ENCODE results near the gene NDST3. TPM values are rescaled to one million over a fixed set of nuclear protein-coding genes. Genes with fewer than 3 reads are reported as not detected.

NDST3 gene
- total RNA-seq, 1 experiment from 2014 or later: 0.04 TPM

DNA sequence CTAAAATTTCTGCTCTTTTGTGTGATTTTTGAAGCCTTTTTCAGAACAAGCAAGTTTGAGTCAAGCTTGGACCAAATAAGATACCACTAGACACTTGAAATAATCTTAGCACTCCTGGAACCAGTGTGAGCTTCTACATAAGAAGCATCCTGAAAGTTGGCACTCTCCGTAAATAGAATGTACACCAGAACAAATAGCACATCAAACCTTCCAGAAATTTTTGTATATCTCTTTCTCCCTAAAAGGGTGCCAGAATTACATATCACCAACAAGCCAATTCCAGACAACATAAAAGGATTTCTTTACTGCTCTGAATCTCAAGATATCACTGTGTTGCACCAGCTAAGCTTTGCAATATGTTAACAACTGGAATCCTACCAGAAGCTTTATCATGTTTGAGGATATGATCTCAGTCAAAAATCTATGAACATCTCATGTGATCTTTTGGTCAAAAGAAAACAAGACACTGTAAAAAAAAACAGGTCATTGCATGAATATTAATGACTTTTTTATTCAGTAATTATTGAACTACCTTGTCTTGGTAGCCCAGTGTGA is 201.4 kb downstream of the NDST3 start:
- no peaks in the 10 kb centered on the region for H3K27me3 ChIP-seq (ENCODE audit: low read length)
- H3K9me2 ChIP-seq (replicated peaks; ENCODE audit: low read length): no peaks in the 10 kb centered on the region
- POLR2A ChIA-PET (ENCODE audit: unreplicated experiment): no interaction called here
- H3K27ac ChIP-seq (ENCODE audit: low read length): no peak overlapping the region
- H2AFZ ChIP-seq (ENCODE audit: low read length): no peak overlapping the region
- no peaks in the 10 kb centered on the region for H3K36me3 ChIP-seq (ENCODE audit: low read depth, low read length)
- no peaks in the 10 kb centered on the region for H3F3A ChIP-seq (ENCODE audit: low read length, unreplicated experiment)
- no peak overlapping the region for H3K9ac ChIP-seq (ENCODE audit: low read length)
- BruUV-seq (replicated peaks): no TSS peak
- H3K4me3 ChIP-seq (ENCODE audit: low read length): no peak overlapping the region
- no peaks in the 10 kb centered on the region for H3K9me3 ChIP-seq (ENCODE audit: low read length)
- CTCF ChIA-PET: no interaction called here
- no peak overlapping the region for H3K4me2 ChIP-seq (ENCODE audit: low read length)
- ATAC-seq (no peak), DNase-seq (no peak)
- no peaks in the 10 kb centered on the region for H3K4me1 ChIP-seq (ENCODE audit: insufficient read depth, low read length)
- no peaks in the 10 kb centered on the region for H4K20me1 ChIP-seq (ENCODE audit: low read length)
- intact Hi-C loops (cut with micrococcal nuclease): no loop called here
- TF ChIP-seq EZH2 (IDR thresholded peaks at IDR 0.05; ENCODE audit: low read length, unreplicated experiment) (no peak), EZH2phosphoT487 (IDR thresholded peaks at IDR 0.05; ENCODE audit: borderline replicate concordance, low read length) (no peak)
- TF ChIP-seq, protein P1, sequence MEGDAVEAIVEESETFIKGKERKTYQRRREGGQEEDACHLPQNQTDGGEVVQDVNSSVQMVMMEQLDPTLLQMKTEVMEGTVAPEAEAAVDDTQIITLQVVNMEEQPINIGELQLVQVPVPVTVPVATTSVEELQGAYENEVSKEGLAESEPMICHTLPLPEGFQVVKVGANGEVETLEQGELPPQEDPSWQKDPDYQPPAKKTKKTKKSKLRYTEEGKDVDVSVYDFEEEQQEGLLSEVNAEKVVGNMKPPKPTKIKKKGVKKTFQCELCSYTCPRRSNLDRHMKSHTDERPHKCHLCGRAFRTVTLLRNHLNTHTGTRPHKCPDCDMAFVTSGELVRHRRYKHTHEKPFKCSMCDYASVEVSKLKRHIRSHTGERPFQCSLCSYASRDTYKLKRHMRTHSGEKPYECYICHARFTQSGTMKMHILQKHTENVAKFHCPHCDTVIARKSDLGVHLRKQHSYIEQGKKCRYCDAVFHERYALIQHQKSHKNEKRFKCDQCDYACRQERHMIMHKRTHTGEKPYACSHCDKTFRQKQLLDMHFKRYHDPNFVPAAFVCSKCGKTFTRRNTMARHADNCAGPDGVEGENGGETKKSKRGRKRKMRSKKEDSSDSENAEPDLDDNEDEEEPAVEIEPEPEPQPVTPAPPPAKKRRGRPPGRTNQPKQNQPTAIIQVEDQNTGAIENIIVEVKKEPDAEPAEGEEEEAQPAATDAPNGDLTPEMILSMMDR (conservative IDR thresholded peaks at IDR 0.05; ENCODE audit: low read depth, low read length): no peak
- no peaks in the 10 kb centered on the region for H3K79me2 ChIP-seq (ENCODE audit: low read length)

DNA sequence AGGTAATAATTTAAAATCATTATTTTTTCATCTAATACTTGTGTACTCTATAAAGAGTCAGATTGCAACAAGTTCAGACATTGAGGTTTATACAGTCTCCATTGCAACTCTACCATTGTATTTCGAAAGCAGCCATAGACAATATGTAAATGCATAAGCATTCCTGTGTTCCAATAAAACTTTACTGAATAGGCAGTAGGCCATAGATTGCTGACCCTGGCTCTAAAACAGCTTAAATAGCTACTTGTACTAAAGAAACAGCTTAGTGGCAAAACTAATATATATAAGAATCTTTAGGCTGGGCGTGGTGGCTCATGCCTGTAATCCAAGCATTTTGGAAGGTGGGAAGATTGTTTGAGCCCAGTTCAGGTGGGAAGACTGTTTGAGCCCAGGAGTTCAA is 203.2 kb downstream of the NDST3 start:
- DNase-seq (no peak), ATAC-seq (no peak)
- Histone ChIP-seq H3K36me3 (ENCODE audit: low read depth, low read length) (no peaks in the 10 kb centered on the region), H3F3A (ENCODE audit: low read length, unreplicated experiment) (no peaks in the 10 kb centered on the region), H3K9me2 (replicated peaks; ENCODE audit: low read length) (no peaks in the 10 kb centered on the region), H3K27ac (ENCODE audit: low read length) (no peak overlapping the region), H3K9me3 (ENCODE audit: low read length) (no peaks in the 10 kb centered on the region), H3K4me1 (ENCODE audit: insufficient read depth, low read length) (no peaks in the 10 kb centered on the region), H3K4me2 (ENCODE audit: low read length) (no peak overlapping the region), H2AFZ (ENCODE audit: low read length) (no peak overlapping the region), H4K20me1 (ENCODE audit: low read length) (no peaks in the 10 kb centered on the region), H3K79me2 (ENCODE audit: low read length) (no peaks in the 10 kb centered on the region), H3K9ac (ENCODE audit: low read length) (no peak overlapping the region), H3K4me3 (ENCODE audit: low read length) (no peak overlapping the region), H3K27me3 (ENCODE audit: low read length) (no peaks in the 10 kb centered on the region)
- ChIA-PET POLR2A (ENCODE audit: unreplicated experiment) (no interaction called here), CTCF (no interaction called here)
- TF ChIP-seq EZH2phosphoT487 (IDR thresholded peaks at IDR 0.05; ENCODE audit: borderline replicate concordance, low read length): no peak
- TF ChIP-seq EZH2 (IDR thresholded peaks at IDR 0.05; ENCODE audit: low read length, unreplicated experiment): no peak
- TF ChIP-seq, protein P1 (conservative IDR thresholded peaks at IDR 0.05; ENCODE audit: low read depth, low read length): no peak
- BruUV-seq (replicated peaks): no TSS peak
- intact Hi-C loops (cut with micrococcal nuclease): no loop called here

DNA sequence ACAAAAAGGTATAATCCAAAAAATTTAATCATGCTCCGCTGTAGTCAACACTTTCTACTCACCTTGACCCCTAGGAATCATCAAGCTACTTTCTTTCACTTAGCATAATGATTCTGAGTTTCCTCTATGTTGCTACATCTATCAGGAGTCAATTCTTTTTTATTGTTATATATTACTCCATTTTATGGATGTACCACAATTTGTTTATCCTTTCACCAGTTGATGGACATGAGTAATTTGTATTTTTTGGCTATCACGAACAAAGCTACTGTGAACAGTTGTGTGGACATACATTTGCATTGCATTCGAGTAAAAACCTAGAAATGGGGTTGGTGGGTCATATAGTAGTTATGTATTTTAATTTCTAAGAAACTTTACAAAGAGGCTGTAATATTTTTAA is 215.6 kb downstream of the NDST3 start:
- CTCF ChIA-PET: no interaction called here
- Histone ChIP-seq H3K4me3 (ENCODE audit: low read length) (no peak overlapping the region), H4K20me1 (ENCODE audit: low read length) (no peaks in the 10 kb centered on the region), H3K79me2 (ENCODE audit: low read length) (no peaks in the 10 kb centered on the region), H3K27me3 (ENCODE audit: low read length) (no peaks in the 10 kb centered on the region), H3K4me2 (ENCODE audit: low read length) (no peak overlapping the region), H3F3A (ENCODE audit: low read length, unreplicated experiment) (no peaks in the 10 kb centered on the region), H3K9me2 (replicated peaks; ENCODE audit: low read length) (no peaks in the 10 kb centered on the region), H3K4me1 (ENCODE audit: insufficient read depth, low read length) (no peaks in the 10 kb centered on the region), H3K9me3 (ENCODE audit: low read length) (no peaks in the 10 kb centered on the region), H3K36me3 (ENCODE audit: low read depth, low read length) (no peaks in the 10 kb centered on the region), H2AFZ (ENCODE audit: low read length) (no peak overlapping the region), H3K27ac (ENCODE audit: low read length) (no peak overlapping the region), H3K9ac (ENCODE audit: low read length) (no peak overlapping the region)
- DNase-seq: no peak
- ATAC-seq: no peak
- BruUV-seq (replicated peaks): no TSS peak
- TF ChIP-seq EZH2phosphoT487 (IDR thresholded peaks at IDR 0.05; ENCODE audit: borderline replicate concordance, low read length) (no peak), EZH2 (IDR thresholded peaks at IDR 0.05; ENCODE audit: low read length, unreplicated experiment) (no peak)
- TF ChIP-seq, protein P1 (conservative IDR thresholded peaks at IDR 0.05; ENCODE audit: low read depth, low read length): no peak
- intact Hi-C loops (cut with micrococcal nuclease): no loop called here
- POLR2A ChIA-PET (ENCODE audit: unreplicated experiment): no interaction called here
